ACC112 (cell line): ENCODE results near the gene MAP3K13.

Experiments used
- H2AFZ ChIP-seq: fragments of 200-600 bp; sonication (generic); one replicate; pipeline ENCODE4 v1.6.0; 2017; ENCODE audit warnings: antibody characterized with exemption, low read length; ENCODE audit not compliant: unreplicated experiment
- H3K27ac ChIP-seq: fragments of 200-600 bp; sonication (generic); 2 replicates; pipeline ENCODE4 v1.5.1; 2014; ENCODE audit warnings: low read depth, mild to moderate bottlenecking, antibody characterized with exemption, low read length, moderate library complexity
- H3K27me3 ChIP-seq: fragments of 200-600 bp; sonication (generic); 2 replicates; pipeline ENCODE4 v1.6.1; 2014; ENCODE audit warnings: mild to moderate bottlenecking, antibody characterized with exemption, low read length, moderate library complexity, mixed read lengths; ENCODE audit not compliant: insufficient read depth
- H3K36me3 ChIP-seq: fragments of 200-600 bp; sonication (generic); 2 replicates; pipeline ENCODE4 v1.6.1; 2016; ENCODE audit warnings: mild to moderate bottlenecking, antibody characterized with exemption, low read length, moderate library complexity, mixed read lengths; ENCODE audit not compliant: insufficient read depth
- H3K4me1 ChIP-seq: fragments of 200-600 bp; sonication (generic); one replicate; pipeline ENCODE4 v1.6.1; 2016; ENCODE audit warnings: low read length, mixed read lengths; ENCODE audit not compliant: insufficient read depth, unreplicated experiment, control insufficient read depth
- H3K4me3 ChIP-seq: fragments of 200-600 bp; sonication (generic); 2 replicates; pipeline ENCODE4 v1.5.1; 2014; ENCODE audit warnings: mild to moderate bottlenecking, low read depth, low read length
- H3K79me2 ChIP-seq: fragments of 200-600 bp; sonication (generic); one replicate; pipeline ENCODE4 v1.6.0; 2016; ENCODE audit warnings: low read length; ENCODE audit not compliant: control insufficient read depth, unreplicated experiment, insufficient read depth

MAP3K13 gene

DNA sequence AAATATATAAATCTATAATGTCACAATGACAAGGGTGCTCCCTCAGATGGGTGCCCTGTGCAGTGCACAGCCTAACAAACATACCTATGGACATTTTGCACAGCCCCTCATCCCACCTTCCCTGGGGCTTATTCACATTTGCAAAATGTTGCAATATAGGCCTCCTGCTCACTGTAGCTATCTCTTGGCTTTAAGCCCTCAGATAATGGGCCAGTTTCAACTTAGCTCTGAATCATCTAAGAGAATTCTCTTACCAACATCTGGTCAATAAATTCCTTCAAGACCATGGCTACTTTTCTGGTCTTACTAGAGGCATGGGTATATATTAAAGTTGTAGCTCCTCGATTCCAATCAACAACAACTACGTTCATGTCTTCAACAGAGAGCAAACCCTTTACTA lies 171.6 kb downstream of the MAP3K13 start:
- H3K27me3 ChIP-seq, result no peaks in the 10 kb centered on the region
- no peak overlapping the region for H3K27ac ChIP-seq
- peaks cover 8% of the 10 kb centered on the region for H3K4me1 ChIP-seq
- no peaks in the 10 kb centered on the region for H3K36me3 ChIP-seq
- no peak overlapping the region for H3K4me3 ChIP-seq
- H2AFZ ChIP-seq, result no peak overlapping the region
- H3K79me2 ChIP-seq, result no peaks in the 10 kb centered on the region

DNA sequence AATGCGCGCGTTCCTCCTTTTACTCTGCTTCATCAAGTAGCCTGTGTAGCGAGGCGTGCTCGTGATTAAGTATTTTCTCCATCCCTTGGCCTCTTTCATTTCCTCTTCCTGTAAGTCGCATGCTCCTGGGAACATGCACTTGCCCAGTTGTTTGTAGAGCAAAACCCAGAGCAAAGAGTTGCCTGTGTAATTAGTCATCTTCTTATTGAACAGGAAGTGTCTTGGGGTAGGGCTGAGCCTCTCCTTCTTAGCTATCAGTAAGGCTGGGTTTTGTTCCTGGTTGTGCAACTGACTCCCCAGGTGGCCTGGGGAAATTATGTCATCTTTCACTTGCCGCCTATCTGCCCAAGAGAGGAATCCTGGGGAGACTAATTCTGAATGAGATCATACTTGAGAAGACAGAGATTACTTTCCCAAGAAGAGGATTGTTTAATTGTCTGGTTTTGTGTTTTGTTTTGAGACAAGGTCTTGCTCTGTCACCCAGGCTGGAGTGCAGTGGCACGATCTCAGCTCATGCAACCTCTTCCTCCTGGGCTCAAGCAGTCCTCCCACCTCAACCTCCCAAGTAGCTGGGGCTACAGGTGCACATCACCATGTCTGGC lies 174.5 kb downstream of the MAP3K13 start:
- no peaks in the 10 kb centered on the region for H3K36me3 ChIP-seq
- no peaks in the 10 kb centered on the region for H3K79me2 ChIP-seq
- H3K4me3 ChIP-seq, result no peak overlapping the region
- H3K4me1 ChIP-seq, result peaks cover 8% of the 10 kb centered on the region
- H3K27ac ChIP-seq, result peak overlapping the region; percentile 48
- no peaks in the 10 kb centered on the region for H3K27me3 ChIP-seq
- H2AFZ ChIP-seq, result peak overlapping the region; percentile 30
